Ishikawa (cell line): ENCODE measurements around the gene TSC22D4.

Experiments
- EP300 ChIP-seq: IDR thresholded peaks from 2 replicates; pipeline ENCODE4 v1.6.1; 2012; ENCODE audit warnings: borderline replicate concordance
- USF1 ChIP-seq: IDR thresholded peaks from 2 replicates; pipeline ENCODE4 v1.6.1; 2012

- no peak for TF ChIP-seq EP300
- no peak for TF ChIP-seq USF1
Measured at GRCh38 chr7:100429637-100430492, 49.1 kb downstream of the TSC22D4 start, which contains the start of gene MEPCE.
